Ovary (tissue), 3 donors: ENCODE results near the gene SLCO2A1.

Experiments used
- POLR2A ChIP-seq: fragments of 450-650 bp; IDR thresholded peaks from one replicate; pipeline ENCODE4 v1.6.1; 2017; ENCODE audit warnings: antibody characterized with exemption, mild to moderate bottlenecking, moderate library complexity
- TF ChIP-seq, protein P1 (sequence below), 3 donors: fragments of 450-650 bp in 2 of 3; fragments of 200-600 bp in 1 of 3; IDR thresholded peaks; one replicate each; pipeline versions ENCODE4 v1.5.1 to v1.8.0; 2016 to 2022; ENCODE audit warnings: antibody characterized with exemption in 3 of 3, mild to moderate bottlenecking in 1 of 3
- donor health status: DM: no; HTN: no; CAD: no.

DNA sequence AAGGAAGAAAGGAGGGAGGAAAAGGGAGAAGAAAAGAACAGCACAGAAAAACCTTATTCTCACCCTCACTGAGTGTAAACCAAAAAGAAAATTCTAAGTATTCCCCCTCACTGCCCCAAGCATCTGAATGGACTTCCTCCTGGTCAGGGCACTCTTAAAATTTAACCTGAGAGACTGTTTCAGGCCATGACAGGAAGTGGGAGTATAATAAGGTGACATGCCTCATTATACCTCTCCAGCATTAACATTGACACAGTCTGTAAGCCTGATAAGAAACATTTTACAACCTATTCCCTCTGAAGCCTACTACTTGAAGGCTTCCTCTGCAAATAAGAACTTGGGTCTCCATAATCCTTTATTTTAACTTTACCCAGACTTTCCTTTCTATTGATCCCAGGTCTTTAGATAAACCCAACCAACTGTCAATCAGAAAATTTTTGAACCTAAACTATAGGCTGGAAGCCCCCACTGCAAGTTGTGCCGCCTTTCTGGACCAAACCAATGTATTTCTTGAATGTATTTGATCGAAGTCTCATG, 41.7 kb downstream of the SLCO2A1 start:
- TF ChIP-seq POLR2A = no peak
- TF ChIP-seq, protein P1, sequence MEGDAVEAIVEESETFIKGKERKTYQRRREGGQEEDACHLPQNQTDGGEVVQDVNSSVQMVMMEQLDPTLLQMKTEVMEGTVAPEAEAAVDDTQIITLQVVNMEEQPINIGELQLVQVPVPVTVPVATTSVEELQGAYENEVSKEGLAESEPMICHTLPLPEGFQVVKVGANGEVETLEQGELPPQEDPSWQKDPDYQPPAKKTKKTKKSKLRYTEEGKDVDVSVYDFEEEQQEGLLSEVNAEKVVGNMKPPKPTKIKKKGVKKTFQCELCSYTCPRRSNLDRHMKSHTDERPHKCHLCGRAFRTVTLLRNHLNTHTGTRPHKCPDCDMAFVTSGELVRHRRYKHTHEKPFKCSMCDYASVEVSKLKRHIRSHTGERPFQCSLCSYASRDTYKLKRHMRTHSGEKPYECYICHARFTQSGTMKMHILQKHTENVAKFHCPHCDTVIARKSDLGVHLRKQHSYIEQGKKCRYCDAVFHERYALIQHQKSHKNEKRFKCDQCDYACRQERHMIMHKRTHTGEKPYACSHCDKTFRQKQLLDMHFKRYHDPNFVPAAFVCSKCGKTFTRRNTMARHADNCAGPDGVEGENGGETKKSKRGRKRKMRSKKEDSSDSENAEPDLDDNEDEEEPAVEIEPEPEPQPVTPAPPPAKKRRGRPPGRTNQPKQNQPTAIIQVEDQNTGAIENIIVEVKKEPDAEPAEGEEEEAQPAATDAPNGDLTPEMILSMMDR (IDR thresholded peaks at IDR 0.05) = no peak
